GM10266 (cell line): ENCODE results near the gene RBMS3.

ENCODE experiments used
- DNase-seq: peaks from one replicate; pipeline ENCODE4 v3.0.0; 2012; ENCODE audit errors: extremely low spot score
- CTCF ChIP-seq: IDR thresholded peaks from 2 replicates; pipeline ENCODE4 v1.5.1; 2012; ENCODE audit warnings: mild to moderate bottlenecking, low read depth; ENCODE audit not compliant: control insufficient read depth, insufficient read depth; ENCODE audit errors: missing control alignments

Gene RBMS3

GRCh38 chr3:29924783-29925561 lies 644.1 kb downstream of the RBMS3 start:
- no peak for TF ChIP-seq CTCF
- no peak for DNase-seq

GRCh38 chr3:29926378-29926777 lies 645.5 kb downstream of the RBMS3 start:
- no peak for TF ChIP-seq CTCF
- no peak for DNase-seq

- no peak for DNase-seq
- TF ChIP-seq CTCF = no peak
These were observed 651.9 kb downstream of the RBMS3 start for GRCh38 chr3:29932696-29933325.

DNA sequence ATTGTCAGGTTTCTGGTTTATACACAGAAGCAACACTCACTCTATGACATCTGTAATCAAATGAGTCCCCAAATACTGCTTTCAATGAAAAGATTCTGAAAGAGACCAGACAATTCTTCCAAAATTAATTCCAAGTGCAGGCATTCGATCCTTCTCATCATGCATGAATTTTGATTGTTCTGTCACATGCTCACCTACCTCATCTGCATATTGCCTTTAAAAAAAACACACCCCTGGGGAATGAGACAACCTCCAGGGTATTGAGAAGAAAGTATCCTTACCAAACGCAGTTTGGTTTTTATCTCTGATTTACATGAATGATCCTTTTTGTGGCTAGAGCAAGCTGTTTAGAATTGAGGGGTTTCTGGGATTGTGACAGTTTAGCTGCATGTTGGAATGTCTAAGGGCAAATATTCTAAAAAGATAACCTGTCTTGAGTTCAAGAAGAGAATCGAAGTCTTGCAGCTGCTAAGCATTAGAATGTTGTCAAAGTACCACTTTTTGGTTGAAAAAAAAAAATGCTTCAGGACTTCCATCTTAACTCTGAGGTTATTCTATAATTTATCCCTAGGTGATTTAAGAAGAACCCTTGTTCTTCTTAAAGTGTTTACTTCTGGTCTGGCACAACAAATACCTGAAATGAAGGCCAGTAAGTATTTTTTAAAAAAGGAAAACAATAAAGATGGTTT lies 653.1 kb downstream of the RBMS3 start:
- no peak for DNase-seq
- no peak for TF ChIP-seq CTCF

- no peak for TF ChIP-seq CTCF
- DNase-seq = no peak
These were observed 653.9 kb downstream of the RBMS3 start for GRCh38 chr3:29934751-29935150.

- TF ChIP-seq CTCF = no peak
- DNase-seq = peak; percentile 4
These were observed 655.2 kb downstream of the RBMS3 start for GRCh38 chr3:29936054-29936453.

GRCh38 chr3:29936766-29937165 lies 655.9 kb downstream of the RBMS3 start:
- DNase-seq = no peak
- no peak for TF ChIP-seq CTCF
